Hematopoietic multipotent progenitor cell treated with erythropoietin and hydrocortisone succinate and interleukin-3 and kit ligand, for 15 days (in vitro differentiated cells): ENCODE results near the gene CPED1.
A peak's percentile ranks its signal among the peaks of the same experiment; 100 is the strongest.

Source experiments
- DNase-seq: peaks from one replicate; pipeline ENCODE4 v3.0.0-alpha.2; 2015; ENCODE audit warnings: low spot score

CPED1 gene

DNA sequence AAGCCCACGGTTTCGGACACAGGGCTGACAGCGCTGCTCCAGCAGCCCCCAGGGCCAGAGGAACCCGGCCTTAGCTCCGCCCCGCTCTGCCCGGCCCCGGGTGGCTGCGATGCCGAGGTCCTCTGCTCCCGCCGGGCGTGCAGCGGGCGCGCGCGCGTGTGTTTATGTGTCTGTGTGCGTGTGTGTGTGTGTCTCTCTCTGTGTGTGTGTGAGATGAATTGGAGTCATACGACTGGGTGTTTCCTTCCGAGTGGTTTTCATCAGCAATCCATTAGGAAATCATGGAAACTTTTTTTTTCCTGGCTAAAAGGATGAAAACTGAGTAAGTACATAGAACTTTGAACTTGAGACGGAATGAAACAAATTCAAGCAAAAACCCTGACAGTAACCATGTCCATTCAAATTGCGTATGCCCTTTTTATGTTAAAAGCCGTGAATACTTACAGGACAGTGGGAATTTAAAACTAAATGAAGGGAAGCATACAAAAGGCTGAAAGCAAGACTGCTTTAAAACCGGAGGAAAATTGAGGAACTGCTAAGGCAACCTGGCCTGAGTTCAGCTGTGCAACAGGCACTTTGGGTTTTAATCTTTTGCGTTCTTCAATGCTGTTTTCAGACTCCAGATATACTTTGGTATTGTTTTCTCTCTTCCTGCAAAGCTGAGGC lies at the start of gene CPED1:
Gene CPED1 (plus strand): TSS at position 121 of the 666 bp plus-strand sequence. CDS start 911 bp downstream, outside the sequence.
- DNase-seq = peak; percentile 49

DNA sequence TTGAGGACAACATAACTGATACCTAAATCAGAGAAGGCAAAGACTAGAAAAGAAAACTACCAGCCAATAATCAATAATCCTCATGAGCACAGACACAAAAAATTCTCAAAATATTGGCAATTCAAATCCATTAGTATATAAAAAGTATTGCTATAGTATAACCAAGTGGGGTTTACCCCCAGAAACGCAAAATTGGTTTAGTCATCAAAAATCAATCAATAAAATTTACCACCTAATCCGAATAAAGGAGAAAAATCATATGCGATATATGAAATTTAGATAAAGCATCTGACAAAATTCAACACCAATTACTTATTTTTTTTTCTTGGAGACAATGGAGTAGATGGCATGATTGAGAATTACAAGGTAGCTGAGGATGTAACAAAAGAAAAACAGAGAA lies 49.2 kb upstream of the CPED1 start:
- no peak for DNase-seq

DNA sequence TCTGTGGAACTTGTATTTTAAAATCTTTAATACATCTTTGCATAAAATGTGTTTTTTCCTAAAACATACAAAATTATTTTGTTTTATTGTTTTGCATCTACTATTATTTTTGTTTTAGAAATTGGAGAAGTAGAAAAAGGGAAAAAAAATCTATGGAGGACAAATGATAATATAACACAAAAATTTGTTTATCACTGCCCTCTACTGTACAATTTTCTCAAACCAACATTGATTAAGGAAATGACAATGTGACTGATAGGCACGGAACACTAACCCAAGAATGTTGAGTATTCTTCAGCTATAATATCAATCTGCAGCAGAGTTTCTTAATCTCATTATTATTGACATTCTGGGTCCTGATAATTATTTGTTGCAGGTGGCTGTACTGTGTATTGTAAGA lies 47.4 kb upstream of the CPED1 start:
- DNase-seq = no peak

DNA sequence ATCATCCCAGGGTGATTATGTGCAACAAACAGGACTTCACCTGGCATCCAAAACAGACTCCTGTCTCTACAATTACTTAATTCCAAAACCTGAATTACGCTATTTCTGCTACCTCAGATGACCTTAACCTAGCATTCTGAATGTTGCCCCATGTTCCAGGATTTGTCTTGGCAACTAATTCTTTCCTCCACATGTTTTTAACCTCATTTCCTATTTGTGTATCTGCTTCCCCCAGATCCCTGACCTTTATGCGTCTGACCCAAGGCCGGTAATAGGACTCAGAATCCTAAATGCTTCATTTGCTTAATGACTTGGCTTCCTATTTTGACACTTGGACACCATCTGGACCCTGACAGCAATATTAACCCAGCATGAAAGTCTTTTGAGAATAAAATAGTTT lies 46.7 kb upstream of the CPED1 start:
- no peak for DNase-seq

DNA sequence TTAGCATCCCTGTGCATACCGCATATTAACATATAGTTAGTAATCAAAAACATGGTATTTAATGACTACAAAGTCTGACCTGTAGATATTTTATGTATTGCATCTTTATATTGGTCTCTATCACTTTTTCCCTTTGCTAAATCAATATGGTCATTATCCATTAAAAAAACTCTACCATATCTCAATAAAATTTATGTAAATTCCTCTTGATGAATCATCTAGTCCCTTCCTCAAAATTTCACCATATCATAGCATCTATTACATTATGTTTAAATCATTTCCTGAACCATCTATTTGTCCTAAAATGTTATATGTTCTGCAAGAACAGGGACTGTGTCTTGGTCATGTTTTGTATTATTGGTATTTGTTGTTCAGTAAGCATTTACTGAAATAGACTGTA lies 45.6 kb upstream of the CPED1 start:
- DNase-seq = no peak

DNA sequence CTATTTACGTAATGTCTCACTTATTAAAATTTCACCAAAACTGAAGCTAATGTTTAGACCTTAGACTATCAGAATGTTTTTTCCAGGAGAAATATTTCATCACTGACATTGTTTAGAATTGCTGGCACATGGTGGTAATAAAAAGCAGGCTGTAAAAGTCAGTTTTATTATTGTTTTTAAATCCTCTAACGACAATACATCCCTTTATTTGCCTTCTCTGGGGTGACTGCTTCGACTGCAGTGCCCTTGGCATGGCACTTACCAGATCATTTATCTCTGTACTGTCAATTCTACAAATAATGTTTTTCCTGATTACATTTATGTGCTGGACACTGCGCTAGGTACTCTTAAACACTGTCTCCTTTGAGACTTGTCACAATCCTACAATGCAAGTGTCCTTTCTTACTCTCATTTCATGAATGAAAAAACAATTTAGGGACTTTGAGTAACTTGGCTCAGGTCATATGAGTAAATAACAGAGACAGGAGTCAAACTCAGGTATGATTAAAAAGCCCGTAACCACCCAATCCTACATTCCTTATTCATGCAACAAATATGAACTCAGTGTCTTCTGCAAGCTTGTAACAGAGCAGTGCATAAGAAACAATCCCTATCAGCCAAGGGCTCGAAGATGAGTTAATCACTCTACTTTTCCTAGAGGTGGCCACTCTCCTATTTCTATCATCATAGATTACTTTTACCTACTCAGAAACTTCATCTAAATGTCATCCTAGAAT lies 43.5 kb upstream of the CPED1 start:
- DNase-seq = no peak

DNA sequence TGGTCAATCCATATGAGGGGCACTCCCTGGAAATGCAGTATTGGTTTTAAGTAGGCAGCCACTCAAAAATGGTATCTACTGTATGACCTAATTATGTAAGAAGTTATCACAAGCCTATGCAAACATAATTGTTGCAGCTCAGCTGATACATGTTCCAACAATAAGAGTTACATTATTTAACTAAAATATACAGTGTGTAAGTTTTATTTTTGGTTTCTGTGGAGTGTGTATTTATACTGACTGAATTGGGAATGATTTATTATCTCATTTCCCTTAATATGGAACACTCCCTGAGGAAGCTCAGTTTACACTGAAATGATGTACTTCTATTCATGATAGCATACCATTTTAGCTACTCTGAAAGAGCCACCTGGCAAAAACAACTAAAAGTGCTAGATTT lies 40.5 kb upstream of the CPED1 start:
- no peak for DNase-seq

DNA sequence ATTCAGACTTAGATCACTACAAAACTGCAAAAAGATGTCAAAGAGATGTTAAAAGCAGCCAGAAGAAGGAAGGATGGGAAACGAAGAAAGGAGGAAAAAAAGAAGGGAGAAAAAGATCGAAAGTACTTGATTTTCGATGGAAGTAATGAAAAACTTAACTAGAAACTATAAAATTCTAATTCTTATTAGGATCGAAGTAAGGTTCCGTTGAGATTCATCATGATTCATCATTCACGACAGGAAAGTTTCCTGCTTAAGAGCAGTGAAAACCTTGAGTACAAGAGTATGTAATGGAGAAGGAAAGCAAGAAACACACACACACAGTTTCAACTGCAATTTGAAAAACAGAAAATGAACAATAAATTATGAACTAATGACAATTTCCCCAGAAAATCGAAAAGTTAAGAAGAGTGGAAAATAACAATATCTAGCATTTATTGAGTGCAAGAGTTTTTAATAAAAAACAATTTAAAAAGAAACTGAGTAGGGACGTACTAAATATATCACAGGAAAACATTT lies 39.1 kb upstream of the CPED1 start:
- DNase-seq = peak; percentile 33

DNA sequence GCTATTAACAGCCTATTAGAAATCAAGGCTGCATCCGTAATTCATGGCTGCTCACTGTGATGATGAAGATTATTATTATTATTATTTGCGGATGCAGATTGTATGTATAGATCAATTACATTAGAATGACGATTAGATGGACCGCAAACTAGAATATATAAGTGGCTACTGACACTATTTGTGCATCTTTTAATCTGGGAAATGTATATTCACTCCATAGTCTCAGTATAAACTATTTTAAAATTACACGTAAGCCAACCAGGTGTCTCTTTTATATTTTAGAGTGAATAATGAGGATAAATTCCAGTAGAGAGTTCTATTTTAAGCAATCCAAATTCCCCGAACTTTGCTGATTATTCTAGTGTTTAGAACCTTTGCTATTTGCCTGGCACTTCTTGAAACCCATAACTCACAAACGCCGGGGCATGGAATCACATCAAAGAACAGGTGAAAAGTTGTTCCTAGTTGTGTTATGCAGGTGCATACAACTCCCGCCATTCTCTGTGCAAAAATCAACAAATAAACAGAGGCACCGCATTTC lies 38.4 kb upstream of the CPED1 start:
- peak; percentile 23 for DNase-seq

DNA sequence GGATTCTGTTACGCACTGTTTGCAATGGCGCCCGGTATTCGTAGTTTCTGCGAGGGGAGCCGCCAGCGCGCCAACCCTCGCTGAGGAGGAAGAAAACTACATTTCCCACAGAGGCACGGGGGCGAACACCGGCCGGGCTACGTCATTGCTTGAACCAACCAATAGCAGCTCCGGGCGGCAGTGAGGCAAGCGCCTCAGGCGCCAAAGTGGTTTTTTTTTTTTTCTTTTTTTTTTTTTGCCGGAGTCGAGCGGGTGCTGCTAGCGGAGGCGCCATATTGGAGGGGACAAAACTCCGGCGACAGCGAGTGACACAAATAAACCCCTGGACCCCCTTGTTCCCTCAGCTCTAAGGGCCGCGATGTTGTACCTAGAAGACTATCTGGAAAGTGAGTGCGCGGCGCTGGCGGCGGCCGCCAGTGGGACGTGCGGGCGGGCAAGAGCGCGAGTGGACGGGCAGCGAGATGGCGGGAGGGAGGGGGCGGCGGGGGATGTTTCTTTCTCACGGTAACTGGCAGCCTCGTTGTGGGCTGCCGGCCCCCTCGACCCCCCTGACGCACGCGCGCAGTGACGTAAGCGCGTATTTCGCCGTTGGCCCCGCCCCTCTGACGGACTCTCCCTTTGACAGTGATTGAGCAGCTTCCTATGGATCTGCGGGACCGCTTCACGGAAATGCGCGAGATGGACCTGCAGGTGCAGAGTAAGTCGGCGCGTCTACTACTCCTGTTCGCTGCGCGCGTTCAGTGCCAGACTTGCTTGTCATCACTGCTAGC lies 37.8 kb upstream of the CPED1 start, which contains the start of gene ING3:
Gene ING3 (plus strand): TSS at position 239 of the 770 bp plus-strand sequence. CDS start 120 bp downstream, at position 359.
- peak; percentile 99 for DNase-seq

DNA sequence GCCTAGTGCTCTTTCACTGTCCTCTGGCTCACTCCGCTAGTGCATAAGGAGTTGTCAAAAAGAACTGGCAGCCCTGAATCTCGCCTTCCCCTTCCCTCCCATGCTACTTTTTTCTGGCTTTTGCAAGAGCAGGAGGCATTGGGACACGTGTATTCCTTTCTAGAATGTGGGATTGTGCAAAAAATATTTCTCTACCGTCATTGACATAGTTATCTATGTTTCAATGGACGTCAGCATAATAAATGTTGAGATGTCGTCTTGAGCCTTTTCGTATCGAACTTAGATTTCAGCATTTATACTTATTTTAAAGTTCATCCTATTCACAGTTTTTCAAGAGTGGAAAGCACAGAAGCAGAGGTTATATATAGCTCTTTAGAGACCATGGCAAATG lies 37.2 kb upstream of the CPED1 start:
- no peak for DNase-seq

DNA sequence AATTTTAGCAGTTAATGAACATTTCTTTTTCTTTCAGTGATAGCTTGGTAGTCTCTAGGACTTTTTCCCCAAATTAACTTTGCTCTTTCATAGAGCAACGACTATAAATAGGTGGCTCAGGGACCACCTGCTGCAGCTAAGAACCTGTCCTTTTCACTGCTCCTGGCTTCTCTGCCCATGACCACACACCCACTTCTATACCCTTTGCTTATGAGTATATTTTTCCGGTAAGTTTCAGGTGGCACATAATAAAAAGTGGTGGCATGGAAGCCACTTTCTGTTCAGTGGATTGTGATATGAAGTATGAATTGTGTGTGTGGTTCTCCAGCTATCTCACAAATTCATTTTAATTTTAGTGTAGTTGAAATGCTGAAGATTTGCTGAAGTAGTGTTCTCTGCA lies 36.7 kb upstream of the CPED1 start:
- DNase-seq = peak; percentile 7

DNA sequence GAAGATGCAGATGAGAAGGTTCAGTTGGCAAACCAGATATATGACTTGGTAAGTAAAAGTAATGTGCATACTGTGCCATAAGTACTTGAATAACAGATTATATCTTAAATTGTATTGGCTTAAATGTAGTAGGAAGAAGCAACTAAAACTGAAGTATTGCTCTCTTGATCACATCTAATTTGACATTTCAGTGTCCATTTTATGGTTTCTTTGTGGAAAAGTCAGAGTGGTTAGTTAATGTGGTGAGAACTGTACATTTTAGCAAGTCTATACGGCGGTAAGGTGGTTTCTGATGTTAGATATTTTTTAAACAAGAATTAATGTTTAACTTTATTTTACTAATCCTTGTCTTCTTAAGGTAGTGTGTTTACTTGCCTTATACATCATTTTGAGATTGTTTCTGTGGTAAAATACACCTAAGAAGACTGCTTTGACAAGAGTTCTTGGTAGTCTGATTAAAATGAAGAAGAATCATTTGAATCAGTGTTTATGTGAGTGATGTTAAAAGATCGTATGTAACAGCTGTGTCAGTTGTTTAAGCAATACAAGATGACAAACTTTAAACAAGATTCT lies 32.8 kb upstream of the CPED1 start:
- DNase-seq = no peak

DNA sequence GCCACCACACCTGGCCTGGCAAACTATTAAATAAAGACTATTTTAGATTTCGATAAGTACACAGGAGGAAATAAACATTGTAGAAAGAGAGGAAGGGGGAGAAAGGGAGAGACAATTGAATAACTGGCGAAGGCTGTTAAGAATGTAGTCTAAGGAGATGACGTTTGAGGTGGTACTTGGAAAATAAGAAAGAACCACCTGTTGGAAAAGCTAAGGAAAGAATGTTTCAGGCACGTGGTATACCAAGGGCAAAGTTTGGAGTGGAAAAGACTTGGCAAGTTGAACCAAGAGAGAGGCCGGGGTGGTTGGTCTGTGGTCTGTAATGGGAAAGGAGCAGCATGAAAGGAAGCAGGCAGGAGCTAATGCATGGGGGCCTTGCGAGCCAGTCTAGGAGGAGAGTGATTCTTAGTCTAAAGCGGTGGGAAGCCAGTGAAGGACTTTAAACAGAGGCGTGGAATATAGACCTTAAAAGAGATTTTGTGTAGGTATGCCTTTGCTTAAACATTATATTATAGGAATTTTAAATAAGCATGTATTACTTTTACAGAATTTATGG lies 28.5 kb upstream of the CPED1 start:
- DNase-seq = no peak

DNA sequence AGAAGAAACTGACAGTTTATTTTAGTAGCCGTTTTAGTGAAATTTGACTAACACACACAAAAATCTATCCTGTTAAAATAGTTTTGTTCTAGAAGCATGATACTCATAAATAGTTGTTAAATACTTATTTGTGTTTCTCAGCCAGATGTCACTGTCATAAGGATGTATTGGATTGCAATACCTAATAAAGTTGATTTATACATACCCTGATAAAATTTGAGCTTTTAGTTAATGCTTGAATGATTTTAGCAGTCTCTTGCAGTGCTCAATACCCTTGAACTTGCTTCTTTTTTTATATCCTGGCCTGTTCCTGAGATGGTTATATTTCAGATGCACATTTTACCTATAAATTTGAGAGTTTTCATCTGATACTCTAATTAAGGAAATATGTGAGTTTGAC lies 27.8 kb upstream of the CPED1 start:
- DNase-seq = no peak

DNA sequence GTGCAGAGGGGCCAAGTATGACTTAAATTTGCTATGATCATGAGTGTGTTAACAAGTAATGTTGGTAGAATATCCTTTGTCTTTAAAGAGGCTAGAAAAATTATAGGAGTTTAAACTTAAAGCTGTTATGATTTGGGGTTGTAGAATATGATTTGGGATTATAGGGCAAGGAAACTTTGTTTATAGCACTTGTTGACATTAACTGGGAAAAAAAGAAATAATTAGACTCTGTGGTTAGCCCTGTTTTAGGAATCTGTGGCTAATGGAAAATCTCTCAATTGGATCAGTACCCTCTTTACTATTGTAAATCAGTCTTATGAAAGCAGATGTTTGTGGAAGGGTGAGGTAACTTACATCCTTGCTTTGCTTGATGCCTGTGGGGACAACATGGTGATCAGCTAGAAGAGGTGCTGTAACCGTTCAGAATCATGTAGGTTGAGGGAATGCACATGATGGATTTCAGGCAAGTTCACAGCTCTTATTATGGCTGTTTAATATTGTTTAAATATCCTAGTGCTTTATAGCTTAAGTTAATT lies 26.8 kb upstream of the CPED1 start:
- no peak for DNase-seq

DNA sequence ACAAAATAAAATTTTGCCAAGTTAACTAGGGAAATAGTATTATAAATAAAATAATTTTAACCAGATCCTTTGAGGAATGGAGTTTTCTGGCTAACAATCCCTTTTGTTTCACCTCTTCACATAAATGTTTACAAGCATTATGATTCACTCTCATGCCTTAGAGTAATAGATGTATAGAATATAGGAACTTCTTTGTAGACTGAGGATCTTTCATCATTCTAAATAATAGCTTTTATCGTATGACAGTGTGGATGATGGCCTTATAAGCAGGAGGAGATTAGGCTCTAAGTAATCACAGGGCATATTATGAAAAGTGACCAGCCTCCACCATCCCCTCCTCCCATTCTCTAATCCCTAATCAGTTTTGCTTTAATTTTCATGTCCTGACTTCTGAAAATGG lies 24.4 kb upstream of the CPED1 start:
- no peak for DNase-seq

DNA sequence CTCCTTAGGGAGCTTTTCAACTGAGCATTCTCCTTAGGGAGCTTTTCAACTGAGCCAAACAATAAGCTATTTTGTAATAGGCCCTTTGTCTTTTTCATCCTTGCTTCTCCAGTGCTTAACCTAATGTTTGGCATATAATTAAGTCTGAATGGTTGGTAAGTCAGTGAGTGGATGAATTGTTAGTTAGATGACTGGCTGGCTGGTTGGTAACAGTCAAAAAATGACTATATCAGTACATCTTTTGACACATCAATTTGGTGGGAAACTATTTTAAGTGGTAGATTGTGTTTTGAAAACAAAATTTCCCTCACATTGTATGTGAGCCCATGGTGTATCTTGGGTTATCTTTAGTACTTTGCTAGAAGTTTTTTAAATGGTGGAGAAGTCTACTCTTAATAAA lies 21.6 kb upstream of the CPED1 start:
- no peak for DNase-seq

DNA sequence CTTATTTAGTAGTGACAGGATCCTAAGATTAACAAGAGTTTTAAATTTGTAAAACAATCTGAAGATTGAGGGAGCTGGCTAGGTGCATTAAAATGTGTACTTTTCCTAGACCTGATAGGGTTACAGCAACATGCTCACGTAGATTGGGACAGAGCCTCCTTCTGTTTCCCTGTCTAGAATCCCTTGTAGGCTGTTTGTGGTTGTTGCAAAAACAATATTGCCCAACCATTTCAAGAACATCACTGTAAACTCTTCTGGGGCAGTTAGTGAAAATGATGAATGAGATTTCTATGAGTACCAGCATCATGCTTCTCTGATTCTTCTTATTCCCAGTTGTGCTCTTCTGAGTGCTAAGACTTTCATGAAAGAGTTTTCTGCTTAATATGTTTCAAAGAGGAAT lies 14.7 kb upstream of the CPED1 start:
- no peak for DNase-seq

DNA sequence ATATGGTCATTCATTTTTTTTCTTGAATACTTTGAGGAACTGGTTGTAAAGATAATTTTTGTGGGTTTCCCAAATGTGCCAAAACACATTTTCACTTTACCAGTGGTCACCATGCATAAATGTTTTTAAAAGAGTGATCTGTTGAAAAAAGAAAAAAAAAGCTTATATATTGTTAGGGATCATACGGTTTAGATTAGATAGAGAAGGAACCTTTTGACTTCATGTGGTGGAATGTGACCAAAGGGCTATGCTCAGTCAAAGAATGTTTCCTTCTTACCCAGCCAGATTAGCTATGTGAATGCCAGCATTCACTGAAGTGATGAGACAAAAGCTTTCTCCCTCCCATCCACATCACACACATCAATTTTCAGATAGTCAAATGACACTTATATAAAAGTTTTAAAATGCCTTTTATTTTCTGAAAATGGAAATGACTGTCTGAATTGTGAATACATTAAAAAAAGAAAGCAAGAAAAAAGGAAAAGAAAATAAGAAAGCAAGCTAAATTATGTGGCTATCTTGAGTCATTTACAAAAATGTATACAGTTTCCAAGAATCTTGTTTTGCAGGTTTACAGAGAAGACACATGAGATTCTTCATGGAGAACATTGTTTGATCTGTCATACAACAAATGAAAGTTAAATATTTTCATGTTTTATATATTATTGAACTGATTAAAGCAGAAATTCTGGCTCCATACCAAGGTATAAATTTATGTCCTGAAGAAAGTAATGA lies 8.6 kb upstream of the CPED1 start:
- no peak for DNase-seq

DNA sequence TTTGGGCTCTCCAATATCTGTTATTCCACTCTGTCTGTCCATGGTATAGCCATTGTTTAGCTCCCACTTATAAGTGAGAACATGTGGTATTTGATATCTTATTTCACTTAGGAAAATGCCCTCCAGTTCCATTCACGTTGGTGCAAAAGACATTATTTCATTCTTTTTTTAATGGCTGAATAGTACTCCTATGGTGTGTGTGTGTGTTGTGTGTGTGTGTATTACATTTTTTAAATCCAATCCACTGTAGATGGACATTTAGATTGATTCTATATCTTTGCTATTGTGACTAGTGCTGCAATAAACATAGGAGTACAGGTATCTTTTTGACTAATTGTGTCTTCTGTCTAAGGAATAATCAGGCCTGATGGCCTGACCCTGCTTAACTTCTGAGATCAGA lies 7.4 kb upstream of the CPED1 start:
- no peak for DNase-seq
